ENCODE results near the gene TMEM263. TPM values are rescaled to one million over a fixed set of nuclear protein-coding genes. Genes with fewer than 3 reads are reported as not detected.

TMEM263 gene
- total RNA-seq, 1 experiment from 2014 or later: 35.0 TPM

GRCh38 chr12:106982229-106982628, 26.5 kb downstream of the TMEM263 start:
- Histone ChIP-seq H3K36me3 (ENCODE audit: control insufficient read depth, insufficient read depth, low read length) (no peaks in the 10 kb centered on the region; the same call in 1 of the 2 replicates), H3K4me1 (ENCODE audit: control insufficient read depth, insufficient read depth, low read length) (peaks cover 6% of the 10 kb centered on the region), H3K27ac (ENCODE audit: low read length) (no peak overlapping the region), H3K4me3 (ENCODE audit: low read depth in 2 of 2, low read length in 2 of 2) (no peak overlapping the region), H3K9me3 (ENCODE audit: control insufficient read depth, insufficient read depth, low read depth, low read length) (no peaks in the 10 kb centered on the region), H3K27me3 (ENCODE audit: control insufficient read depth, insufficient read depth, low read length) (no peaks in the 10 kb centered on the region)
- no peak for TF ChIP-seq TCF7L2 (IDR thresholded peaks at IDR 0.05; ENCODE audit: low read depth, low read length)
- no peak for TF ChIP-seq SIN3A (IDR thresholded peaks at IDR 0.05; ENCODE audit: borderline replicate concordance, insufficient read depth, low read depth, low read length)
- TF ChIP-seq POLR2AphosphoS5 (IDR thresholded peaks at IDR 0.05; ENCODE audit: low read depth, low read length): no peak
- no peak for TF ChIP-seq CTCF (IDR thresholded peaks at IDR 0.05)
- TF ChIP-seq REST (IDR thresholded peaks at IDR 0.05; ENCODE audit: insufficient read depth in 1 of 2, low read depth in 2 of 2, low read length in 1 of 2): no peak
- CTCF ChIA-PET: no interaction called here
- in situ Hi-C loops (cut with HindIII; ENCODE audit: low pct_unique_long_range_greater_than_20kb, low sequenced_read_pairs) (no loop called here), intact Hi-C loops (cut with micrococcal nuclease; ENCODE audit: unreplicated experiment) (no loop called here)
- no peak for DNase-seq (ENCODE audit: low read depth, low spot score)
- POLR2A ChIA-PET: no interaction called here
- ATAC-seq: no peak
- BruUV-seq (replicated peaks): no TSS peak

DNA sequence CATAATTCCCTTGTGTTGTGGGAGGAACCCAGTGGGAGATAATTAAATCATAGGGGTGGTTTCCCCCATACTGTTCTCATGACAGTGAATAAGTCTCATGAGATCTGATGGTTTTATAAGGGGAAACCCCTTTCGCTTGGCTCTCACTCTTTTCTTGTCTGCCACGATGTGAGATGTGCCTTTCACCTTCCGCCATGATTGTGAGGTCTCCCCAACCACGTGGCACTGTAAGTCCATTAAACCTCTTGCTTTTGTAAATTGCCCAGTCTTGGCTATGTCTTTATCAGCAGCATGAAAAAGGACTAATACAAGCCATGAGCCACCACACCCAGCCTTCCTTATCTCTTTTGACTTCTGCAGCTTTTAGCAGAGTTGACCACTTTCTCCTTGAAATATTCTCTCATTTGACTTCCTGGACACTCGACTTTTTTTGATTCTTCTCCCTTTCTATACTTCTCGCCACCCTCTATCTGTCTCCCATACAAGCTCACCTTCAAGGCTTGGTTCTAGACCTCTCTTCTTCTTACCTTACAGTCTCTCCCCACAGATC, 29.0 kb downstream of the TMEM263 start:
- H3K27me3 ChIP-seq (ENCODE audit: control insufficient read depth, insufficient read depth, low read length): no peaks in the 10 kb centered on the region
- H3K36me3 ChIP-seq (ENCODE audit: control insufficient read depth, insufficient read depth, low read length): no peaks in the 10 kb centered on the region; the same call in 1 of the 2 replicates
- no peaks in the 10 kb centered on the region for H3K9me3 ChIP-seq (ENCODE audit: control insufficient read depth, insufficient read depth, low read depth, low read length)
- intact Hi-C loops (cut with micrococcal nuclease; ENCODE audit: unreplicated experiment) (no loop called here), in situ Hi-C loops (cut with HindIII; ENCODE audit: low pct_unique_long_range_greater_than_20kb, low sequenced_read_pairs) (no loop called here)
- CTCF ChIA-PET: interaction anchor here (0.5 kb wide), 1 partner anchor 12 kb away, joined by 12 read pairs; no protein-coding TSS in a partner anchor
- no peak for TF ChIP-seq REST (IDR thresholded peaks at IDR 0.05; ENCODE audit: insufficient read depth in 1 of 2, low read depth in 2 of 2, low read length in 1 of 2)
- TF ChIP-seq TCF7L2 (IDR thresholded peaks at IDR 0.05; ENCODE audit: low read depth, low read length): no peak
- no peak for TF ChIP-seq CTCF (IDR thresholded peaks at IDR 0.05)
- no peak for TF ChIP-seq SIN3A (IDR thresholded peaks at IDR 0.05; ENCODE audit: borderline replicate concordance, insufficient read depth, low read depth, low read length)
- ATAC-seq (no peak), DNase-seq (ENCODE audit: low read depth, low spot score) (no peak)
- POLR2A ChIA-PET: no interaction called here
- no peak overlapping the region for H3K27ac ChIP-seq (ENCODE audit: low read length)
- no peak overlapping the region for H3K4me3 ChIP-seq (ENCODE audit: low read depth in 2 of 2, low read length in 2 of 2)
- no TSS peak for BruUV-seq (replicated peaks)
- H3K4me1 ChIP-seq (ENCODE audit: control insufficient read depth, insufficient read depth, low read length): peaks cover 18% of the 10 kb centered on the region
